ENCODE results near the gene PRKN.

PRKN gene

GRCh38 chr6:162108041-162108440 lies 619.5 kb downstream of the PRKN start:
- no peaks in the 10 kb centered on the region for H3K27me3 ChIP-seq (ENCODE audit: control insufficient read depth in 1 of 2, insufficient read depth in 2 of 2, low read length in 2 of 2)
- H3K9ac ChIP-seq (ENCODE audit: low read length in 2 of 2) = no peak overlapping the region
- H3K36me3 ChIP-seq (ENCODE audit: control insufficient read depth in 2 of 2, insufficient read depth in 2 of 2, low read length in 2 of 2) = no peaks in the 10 kb centered on the region
- no peaks in the 10 kb centered on the region for H3K9me3 ChIP-seq (ENCODE audit: control insufficient read depth in 2 of 2, low read length in 2 of 2)
- no peak overlapping the region for H3K4me3 ChIP-seq (ENCODE audit: low read length in 2 of 2)
- H3K27ac ChIP-seq (ENCODE audit: low read length) = no peak overlapping the region
- no peaks in the 10 kb centered on the region for H3K4me1 ChIP-seq (ENCODE audit: control insufficient read depth, insufficient read depth, low read length)

- Histone ChIP-seq H3K36me3 (ENCODE audit: control insufficient read depth in 2 of 2, insufficient read depth in 2 of 2, low read length in 2 of 2) (no peaks in the 10 kb centered on the region), H3K27me3 (ENCODE audit: control insufficient read depth in 1 of 2, insufficient read depth in 2 of 2, low read length in 2 of 2) (no peaks in the 10 kb centered on the region), H3K9me3 (ENCODE audit: control insufficient read depth in 2 of 2, low read length in 2 of 2) (no peaks in the 10 kb centered on the region), H3K4me3 (ENCODE audit: low read length in 2 of 2) (no peak overlapping the region), H3K4me1 (ENCODE audit: control insufficient read depth, insufficient read depth, low read length) (no peaks in the 10 kb centered on the region), H3K9ac (ENCODE audit: low read length in 2 of 2) (no peak overlapping the region), H3K27ac (ENCODE audit: low read length) (no peak overlapping the region)
Observed at GRCh38 chr6:162100096-162100495, 627.5 kb downstream of the PRKN start.

GRCh38 chr6:162099685-162100084 lies 627.9 kb downstream of the PRKN start:
- Histone ChIP-seq H3K36me3 (ENCODE audit: control insufficient read depth in 2 of 2, insufficient read depth in 2 of 2, low read length in 2 of 2) (no peaks in the 10 kb centered on the region), H3K9ac (ENCODE audit: low read length in 2 of 2) (no peak overlapping the region), H3K9me3 (ENCODE audit: control insufficient read depth in 2 of 2, low read length in 2 of 2) (no peaks in the 10 kb centered on the region), H3K27ac (ENCODE audit: low read length) (no peak overlapping the region), H3K4me1 (ENCODE audit: control insufficient read depth, insufficient read depth, low read length) (no peaks in the 10 kb centered on the region), H3K4me3 (ENCODE audit: low read length in 2 of 2) (no peak overlapping the region), H3K27me3 (ENCODE audit: control insufficient read depth in 1 of 2, insufficient read depth in 2 of 2, low read length in 2 of 2) (no peaks in the 10 kb centered on the region)

GRCh38 chr6:162092816-162093502 lies 634.6 kb downstream of the PRKN start:
- H3K4me3 ChIP-seq (ENCODE audit: low read length in 2 of 2) = no peak overlapping the region
- no peaks in the 10 kb centered on the region for H3K9me3 ChIP-seq (ENCODE audit: control insufficient read depth in 2 of 2, low read length in 2 of 2)
- H3K9ac ChIP-seq (ENCODE audit: low read length in 2 of 2) = no peak overlapping the region
- no peaks in the 10 kb centered on the region for H3K4me1 ChIP-seq (ENCODE audit: control insufficient read depth, insufficient read depth, low read length)
- H3K27ac ChIP-seq (ENCODE audit: low read length) = no peak overlapping the region
- H3K27me3 ChIP-seq (ENCODE audit: control insufficient read depth in 1 of 2, insufficient read depth in 2 of 2, low read length in 2 of 2) = no peaks in the 10 kb centered on the region
- no peaks in the 10 kb centered on the region for H3K36me3 ChIP-seq (ENCODE audit: control insufficient read depth in 2 of 2, insufficient read depth in 2 of 2, low read length in 2 of 2)

- no peaks in the 10 kb centered on the region for H3K4me1 ChIP-seq (ENCODE audit: control insufficient read depth, insufficient read depth, low read length)
- H3K36me3 ChIP-seq (ENCODE audit: control insufficient read depth in 2 of 2, insufficient read depth in 2 of 2, low read length in 2 of 2) = no peaks in the 10 kb centered on the region
- no peak overlapping the region for H3K4me3 ChIP-seq (ENCODE audit: low read length in 2 of 2)
- no peaks in the 10 kb centered on the region for H3K27me3 ChIP-seq (ENCODE audit: control insufficient read depth in 1 of 2, insufficient read depth in 2 of 2, low read length in 2 of 2)
- H3K9ac ChIP-seq (ENCODE audit: low read length in 2 of 2) = no peak overlapping the region
- no peaks in the 10 kb centered on the region for H3K9me3 ChIP-seq (ENCODE audit: control insufficient read depth in 2 of 2, low read length in 2 of 2)
- H3K27ac ChIP-seq (ENCODE audit: low read length) = no peak overlapping the region
Observed at GRCh38 chr6:162090734-162091133, 636.8 kb downstream of the PRKN start.

GRCh38 chr6:162088091-162088490 lies 639.5 kb downstream of the PRKN start:
- no peak overlapping the region for H3K9ac ChIP-seq (ENCODE audit: low read length in 2 of 2)
- no peaks in the 10 kb centered on the region for H3K9me3 ChIP-seq (ENCODE audit: control insufficient read depth in 2 of 2, low read length in 2 of 2)
- no peak overlapping the region for H3K4me3 ChIP-seq (ENCODE audit: low read length in 2 of 2)
- H3K36me3 ChIP-seq (ENCODE audit: control insufficient read depth in 2 of 2, insufficient read depth in 2 of 2, low read length in 2 of 2) = no peaks in the 10 kb centered on the region
- no peaks in the 10 kb centered on the region for H3K27me3 ChIP-seq (ENCODE audit: control insufficient read depth in 1 of 2, insufficient read depth in 2 of 2, low read length in 2 of 2)
- H3K4me1 ChIP-seq (ENCODE audit: control insufficient read depth, insufficient read depth, low read length) = no peaks in the 10 kb centered on the region
- no peak overlapping the region for H3K27ac ChIP-seq (ENCODE audit: low read length)

- Histone ChIP-seq H3K4me3 (ENCODE audit: low read length in 2 of 2) (no peak overlapping the region), H3K27me3 (ENCODE audit: control insufficient read depth in 1 of 2, insufficient read depth in 2 of 2, low read length in 2 of 2) (no peaks in the 10 kb centered on the region), H3K4me1 (ENCODE audit: control insufficient read depth, insufficient read depth, low read length) (no peaks in the 10 kb centered on the region), H3K27ac (ENCODE audit: low read length) (no peak overlapping the region), H3K36me3 (ENCODE audit: control insufficient read depth in 2 of 2, insufficient read depth in 2 of 2, low read length in 2 of 2) (no peaks in the 10 kb centered on the region), H3K9ac (ENCODE audit: low read length in 2 of 2) (no peak overlapping the region), H3K9me3 (ENCODE audit: control insufficient read depth in 2 of 2, low read length in 2 of 2) (no peaks in the 10 kb centered on the region)
Observed at GRCh38 chr6:162085561-162085960, 642.0 kb downstream of the PRKN start.

- no peak overlapping the region for H3K4me3 ChIP-seq (ENCODE audit: low read length in 2 of 2)
- no peak overlapping the region for H3K9ac ChIP-seq (ENCODE audit: low read length in 2 of 2)
- H3K27ac ChIP-seq (ENCODE audit: low read length) = no peak overlapping the region
- no peaks in the 10 kb centered on the region for H3K27me3 ChIP-seq (ENCODE audit: control insufficient read depth in 1 of 2, insufficient read depth in 2 of 2, low read length in 2 of 2)
- H3K4me1 ChIP-seq (ENCODE audit: control insufficient read depth, insufficient read depth, low read length) = no peaks in the 10 kb centered on the region
- H3K36me3 ChIP-seq (ENCODE audit: control insufficient read depth in 2 of 2, insufficient read depth in 2 of 2, low read length in 2 of 2) = no peaks in the 10 kb centered on the region
- no peaks in the 10 kb centered on the region for H3K9me3 ChIP-seq (ENCODE audit: control insufficient read depth in 2 of 2, low read length in 2 of 2)
Observed at GRCh38 chr6:162082520-162082919, 645.0 kb downstream of the PRKN start.

- H3K9me3 ChIP-seq (ENCODE audit: control insufficient read depth in 2 of 2, low read length in 2 of 2) = no peaks in the 10 kb centered on the region
- H3K27ac ChIP-seq (ENCODE audit: low read length) = no peak overlapping the region
- H3K27me3 ChIP-seq (ENCODE audit: control insufficient read depth in 1 of 2, insufficient read depth in 2 of 2, low read length in 2 of 2) = no peaks in the 10 kb centered on the region
- no peaks in the 10 kb centered on the region for H3K36me3 ChIP-seq (ENCODE audit: control insufficient read depth in 2 of 2, insufficient read depth in 2 of 2, low read length in 2 of 2)
- no peak overlapping the region for H3K4me3 ChIP-seq (ENCODE audit: low read length in 2 of 2)
- no peak overlapping the region for H3K9ac ChIP-seq (ENCODE audit: low read length in 2 of 2)
- no peaks in the 10 kb centered on the region for H3K4me1 ChIP-seq (ENCODE audit: control insufficient read depth, insufficient read depth, low read length)
Observed at GRCh38 chr6:162078667-162079066, 648.9 kb downstream of the PRKN start.

- Histone ChIP-seq H3K36me3 (ENCODE audit: control insufficient read depth in 2 of 2, insufficient read depth in 2 of 2, low read length in 2 of 2) (no peaks in the 10 kb centered on the region), H3K4me1 (ENCODE audit: control insufficient read depth, insufficient read depth, low read length) (no peaks in the 10 kb centered on the region), H3K27me3 (ENCODE audit: control insufficient read depth in 1 of 2, insufficient read depth in 2 of 2, low read length in 2 of 2) (no peaks in the 10 kb centered on the region), H3K9ac (ENCODE audit: low read length in 2 of 2) (no peak overlapping the region), H3K27ac (ENCODE audit: low read length) (no peak overlapping the region), H3K4me3 (ENCODE audit: low read length in 2 of 2) (no peak overlapping the region), H3K9me3 (ENCODE audit: control insufficient read depth in 2 of 2, low read length in 2 of 2) (no peaks in the 10 kb centered on the region)
Observed at GRCh38 chr6:162078126-162078525, 649.4 kb downstream of the PRKN start.

GRCh38 chr6:162076816-162077215 lies 650.8 kb downstream of the PRKN start:
- Histone ChIP-seq H3K9ac (ENCODE audit: low read length in 2 of 2) (no peak overlapping the region), H3K4me3 (ENCODE audit: low read length in 2 of 2) (no peak overlapping the region), H3K9me3 (ENCODE audit: control insufficient read depth in 2 of 2, low read length in 2 of 2) (no peaks in the 10 kb centered on the region), H3K27me3 (ENCODE audit: control insufficient read depth in 1 of 2, insufficient read depth in 2 of 2, low read length in 2 of 2) (no peaks in the 10 kb centered on the region), H3K27ac (ENCODE audit: low read length) (no peak overlapping the region), H3K36me3 (ENCODE audit: control insufficient read depth in 2 of 2, insufficient read depth in 2 of 2, low read length in 2 of 2) (no peaks in the 10 kb centered on the region), H3K4me1 (ENCODE audit: control insufficient read depth, insufficient read depth, low read length) (no peaks in the 10 kb centered on the region)
